ENCODE measurements around the gene WWP2.
A peak's percentile ranks its signal among the peaks of the same experiment; 100 is the strongest.

The WWP2 gene

DNA sequence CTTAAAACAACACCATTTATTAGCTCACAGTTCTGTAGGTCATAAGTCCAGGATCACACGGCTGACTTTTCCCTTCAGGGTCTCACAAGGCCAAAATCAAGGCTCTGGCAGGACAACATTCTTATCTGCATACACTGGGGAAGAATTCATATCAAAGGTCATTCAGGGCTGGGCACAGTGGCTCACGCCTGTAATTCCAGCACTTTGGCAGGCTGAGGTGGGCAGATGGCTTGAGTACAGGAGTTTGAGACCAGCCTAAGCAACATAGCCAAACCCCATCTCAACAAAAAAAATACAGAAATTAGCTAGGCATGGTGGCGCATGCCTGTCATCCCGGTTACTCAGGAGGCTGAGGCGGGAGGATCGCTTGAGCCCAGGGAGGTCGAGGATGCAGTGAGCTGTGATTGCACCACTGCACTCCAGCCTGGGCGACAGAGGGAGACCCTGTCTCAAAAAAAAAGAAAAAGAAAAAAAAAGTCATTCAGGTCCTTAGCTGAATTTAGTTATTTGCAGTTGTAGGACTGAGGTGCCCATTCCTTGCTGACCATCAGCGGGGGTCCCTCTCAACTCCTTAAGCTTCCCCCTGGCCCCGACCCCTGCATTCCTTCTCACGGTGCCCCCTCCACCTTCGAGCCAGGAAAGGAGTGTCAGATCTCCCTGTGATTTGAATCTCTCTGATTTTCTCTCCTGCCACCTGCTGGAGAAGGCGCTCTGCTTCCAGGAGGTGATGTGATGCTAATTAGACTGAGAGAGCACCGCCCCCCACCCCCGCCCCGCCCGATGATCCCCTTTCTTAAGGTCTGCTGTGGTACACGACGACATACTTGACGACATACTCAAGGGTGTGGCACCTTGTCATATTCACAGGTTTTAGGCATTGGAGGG lies 97.2 kb downstream of the WWP2 start:
- no peak for DNase-seq

DNA sequence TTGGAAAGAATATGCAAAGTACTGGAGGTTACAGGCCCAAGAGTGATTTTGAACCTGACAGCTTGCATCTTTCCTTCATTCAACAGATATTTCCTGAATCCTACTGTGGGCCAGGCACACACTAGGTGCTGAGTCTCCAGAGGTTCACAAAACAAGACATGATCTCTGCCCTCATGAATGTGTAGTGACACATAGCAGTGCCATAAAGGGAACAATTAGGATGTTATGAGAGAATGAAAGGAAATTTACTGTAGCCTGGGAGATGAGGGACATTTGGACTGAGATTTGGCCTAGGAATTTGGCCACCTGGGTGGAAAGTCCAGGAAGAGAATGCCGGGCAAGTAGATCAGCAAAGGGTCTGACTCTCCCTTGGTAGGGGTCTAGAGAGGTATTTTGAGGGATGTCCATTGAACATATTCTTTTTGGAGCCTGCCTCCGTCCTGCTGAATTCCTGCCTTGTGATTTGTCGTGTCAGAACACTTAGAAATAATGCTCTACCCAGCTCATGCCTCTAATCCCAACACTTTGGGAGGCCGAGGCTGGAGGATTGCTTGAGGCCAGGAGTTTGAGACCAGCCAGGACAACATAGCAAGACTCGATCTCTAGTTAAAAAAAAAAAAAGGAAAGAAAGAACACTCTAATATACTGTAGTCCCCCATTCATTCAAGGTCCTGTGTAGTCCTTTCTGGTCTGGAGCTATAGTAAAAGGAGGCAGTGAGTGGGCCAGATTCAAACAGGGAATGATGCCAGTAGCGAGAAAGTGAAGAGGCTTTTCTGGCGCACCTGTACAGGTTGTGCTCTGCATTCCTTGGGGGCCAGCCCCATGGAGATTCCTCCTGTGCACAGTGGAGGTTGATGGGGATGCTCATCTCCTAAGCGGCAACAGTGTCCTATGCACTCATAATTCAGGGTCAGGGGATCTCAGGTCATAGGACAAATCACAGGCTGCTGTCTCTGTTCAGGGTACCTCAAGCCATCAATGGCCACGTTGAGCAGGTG lies 98.4 kb downstream of the WWP2 start:
- no peak for DNase-seq

DNA sequence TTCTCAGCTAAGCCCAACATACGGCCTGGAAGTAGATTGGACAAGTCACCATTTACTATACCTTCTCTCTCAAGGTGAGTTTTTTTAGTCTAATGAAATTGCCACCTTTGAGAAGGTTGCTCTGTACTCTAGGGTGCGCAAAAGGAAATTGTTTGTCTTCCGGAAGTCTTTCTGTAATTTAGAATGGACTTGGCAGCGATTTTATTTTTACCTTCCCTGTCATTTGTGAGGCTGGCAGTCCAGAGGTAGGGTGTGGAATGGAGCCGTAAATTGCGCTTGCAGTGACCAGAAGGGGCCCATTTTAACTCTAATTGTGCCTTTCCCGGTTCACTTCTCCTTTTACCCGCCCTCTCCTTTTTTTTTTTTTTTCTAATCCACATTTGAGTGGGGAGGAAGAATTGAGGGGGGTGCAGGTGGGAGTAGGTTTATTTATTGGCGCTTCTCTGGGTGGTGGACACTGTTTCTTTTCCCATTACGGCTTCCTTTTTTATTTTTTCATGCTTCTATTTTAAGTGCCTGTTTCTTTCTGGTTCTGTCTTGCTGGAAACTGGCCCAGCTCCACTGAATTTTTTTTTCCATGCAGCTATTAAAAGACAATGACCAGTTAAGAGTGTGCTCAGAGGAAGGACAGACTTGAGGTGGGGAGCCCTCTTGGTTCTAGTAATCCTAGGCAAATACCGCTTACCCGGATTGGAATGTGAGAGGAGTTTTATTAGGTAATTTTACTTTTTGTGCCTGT lies 99.3 kb downstream of the WWP2 start:
- DNase-seq = no peak

DNA sequence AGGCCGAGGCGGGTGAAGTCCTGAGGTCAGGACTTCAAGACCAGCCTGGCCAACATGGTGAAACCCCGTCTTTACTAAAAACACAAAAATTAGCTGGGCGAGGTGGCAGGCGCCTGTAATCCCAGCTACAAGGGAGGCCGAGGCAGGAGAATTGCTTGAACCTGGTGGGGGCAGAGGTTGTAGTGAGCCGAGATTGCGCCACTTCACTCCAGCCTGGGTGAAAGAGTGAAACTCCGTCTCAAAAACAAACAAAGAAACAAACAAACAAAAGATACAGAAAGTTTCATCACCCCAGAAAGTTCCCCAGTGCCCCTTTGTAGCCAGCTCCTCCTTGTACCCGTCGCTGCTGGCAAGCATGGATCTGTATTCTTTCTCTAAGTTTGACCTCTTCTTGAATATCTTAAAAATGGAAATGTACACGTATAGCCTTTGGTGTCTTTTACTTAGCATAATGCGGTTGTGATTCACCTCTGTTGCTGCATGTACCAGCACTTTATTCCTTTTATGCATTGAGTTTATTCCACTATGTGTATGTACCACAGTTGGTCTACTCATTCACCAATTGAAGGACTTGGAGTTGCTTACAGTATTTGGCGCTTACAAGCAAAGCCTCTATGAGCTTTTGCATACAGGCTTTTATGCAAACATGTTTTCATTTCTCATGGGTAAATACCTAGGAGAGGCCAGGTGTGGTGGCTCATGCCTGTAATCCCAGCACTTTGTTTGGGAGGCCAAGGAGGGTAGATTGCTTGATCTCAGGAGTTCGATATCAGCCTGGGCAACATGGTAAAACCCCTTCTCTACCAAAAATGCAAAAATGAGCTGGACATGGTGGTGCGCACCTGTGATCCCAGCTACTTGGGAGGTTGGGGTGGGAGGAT lies 101.5 kb downstream of the WWP2 start:
- no peak for DNase-seq

DNA sequence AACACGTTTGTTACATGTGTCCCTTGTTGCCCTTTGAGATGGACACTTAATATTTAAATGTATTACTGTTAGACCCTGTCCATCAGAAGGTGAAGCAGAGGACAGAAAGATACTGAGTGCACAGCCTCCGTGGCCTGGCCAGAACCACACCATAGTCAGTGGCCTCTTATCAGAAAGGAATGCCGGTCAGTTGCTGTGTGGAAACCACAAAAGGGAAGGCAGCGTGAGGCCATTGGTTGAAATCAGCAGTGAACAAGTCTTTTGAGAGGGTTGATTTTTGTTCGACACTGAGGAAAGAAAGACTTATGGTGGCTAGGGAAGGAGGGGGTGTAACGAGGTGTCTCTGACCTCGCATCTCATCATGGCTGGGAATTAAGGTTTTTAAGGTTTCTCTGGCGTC lies 103.6 kb downstream of the WWP2 start:
- no peak for DNase-seq

DNA sequence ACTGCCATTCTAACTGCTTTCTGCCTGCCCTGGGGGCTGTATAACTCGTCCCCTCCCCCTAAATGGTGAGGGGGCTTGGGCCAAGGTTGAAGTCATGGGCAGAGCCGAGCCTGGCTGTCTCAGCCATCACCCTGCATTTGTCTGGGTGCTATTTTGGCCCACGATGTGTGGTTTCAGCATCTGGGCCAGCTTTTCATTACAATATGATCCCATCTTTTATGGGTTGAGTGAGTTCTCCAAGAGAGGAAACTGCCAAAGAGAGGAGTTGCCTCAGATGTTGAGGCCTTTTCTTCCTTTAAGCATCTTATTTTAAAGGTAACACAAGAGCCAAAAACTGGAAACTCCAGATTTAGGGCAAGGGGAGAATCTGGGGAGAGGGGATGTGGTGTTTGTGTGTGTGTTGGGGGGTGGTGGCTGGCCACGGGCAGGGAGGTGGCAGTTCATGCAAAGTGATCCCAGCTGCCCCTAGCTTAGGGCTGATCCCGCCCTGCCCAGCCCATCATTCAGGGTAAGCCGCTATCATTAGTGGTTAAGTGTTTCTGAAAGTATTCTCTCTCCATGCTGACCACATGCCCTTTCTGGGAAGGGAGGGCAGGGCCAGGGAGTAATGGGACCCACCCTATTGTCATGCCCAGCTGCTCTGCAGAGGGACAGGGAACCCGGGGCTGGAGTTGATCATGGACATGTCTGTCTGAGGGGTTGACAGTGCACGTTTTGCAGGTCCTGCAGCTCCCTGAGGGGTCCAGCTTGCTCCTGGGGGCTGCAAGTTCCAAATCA lies 105.8 kb downstream of the WWP2 start:
- DNase-seq = no peak

DNA sequence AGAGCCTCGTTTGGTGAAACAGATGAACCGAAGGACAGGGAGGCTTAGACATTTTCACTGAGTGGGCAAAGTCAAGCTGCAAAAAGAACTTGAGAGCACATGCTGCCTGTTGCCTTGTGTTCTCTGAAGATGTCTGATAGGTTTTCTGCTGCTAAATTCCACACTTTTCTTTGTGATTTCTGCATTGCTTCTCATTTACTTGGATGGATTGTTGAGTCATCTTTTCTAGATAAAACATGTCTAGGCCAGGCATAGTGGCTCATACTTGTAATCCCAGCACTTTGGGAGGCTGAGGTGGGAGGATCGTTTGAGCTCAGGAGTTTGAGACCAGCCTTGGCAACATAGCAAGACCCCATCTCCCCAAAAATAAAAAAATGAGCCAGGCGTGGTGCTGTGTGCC lies 108.6 kb downstream of the WWP2 start:
- DNase-seq = no peak

DNA sequence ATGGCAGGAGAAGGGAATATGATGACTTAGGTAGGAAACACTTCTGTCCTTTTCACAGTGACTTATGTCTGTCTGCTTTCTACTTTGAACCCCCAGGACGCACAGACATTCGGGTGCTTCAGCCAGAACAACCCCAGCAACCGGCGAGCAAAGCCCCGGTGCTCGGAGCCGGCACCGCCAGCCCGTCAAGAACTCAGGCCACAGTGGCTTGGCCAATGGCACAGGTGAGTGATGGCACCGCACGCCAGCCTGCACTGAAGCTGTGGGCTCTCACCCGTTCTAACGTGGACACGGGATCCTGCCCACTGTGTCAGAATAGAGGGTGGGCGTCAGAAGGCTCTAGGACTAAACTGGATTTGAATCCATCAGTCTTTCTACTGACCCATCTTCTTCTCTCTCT lies 109.6 kb downstream of the WWP2 start:
- no peak for DNase-seq

DNA sequence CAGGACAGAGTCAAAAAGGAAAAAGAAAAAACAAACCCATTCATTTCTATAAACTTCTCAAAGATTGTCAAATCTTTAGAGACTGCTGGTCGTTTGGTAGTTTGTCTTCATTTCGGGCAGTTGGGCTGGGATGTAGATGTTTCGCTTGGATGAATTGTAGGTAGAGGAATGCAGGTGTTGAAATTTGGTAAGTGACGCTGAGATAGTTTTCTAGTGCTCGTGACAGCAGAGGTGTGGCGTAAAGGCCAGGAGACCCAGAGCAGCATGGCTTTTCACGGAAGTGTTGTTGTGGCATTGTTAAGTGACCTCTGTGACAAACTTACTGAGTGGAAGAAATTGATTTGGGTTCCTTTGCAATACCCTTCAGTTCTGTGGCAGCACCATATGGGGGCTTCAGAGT lies 110.8 kb downstream of the WWP2 start:
- no peak for DNase-seq

DNA sequence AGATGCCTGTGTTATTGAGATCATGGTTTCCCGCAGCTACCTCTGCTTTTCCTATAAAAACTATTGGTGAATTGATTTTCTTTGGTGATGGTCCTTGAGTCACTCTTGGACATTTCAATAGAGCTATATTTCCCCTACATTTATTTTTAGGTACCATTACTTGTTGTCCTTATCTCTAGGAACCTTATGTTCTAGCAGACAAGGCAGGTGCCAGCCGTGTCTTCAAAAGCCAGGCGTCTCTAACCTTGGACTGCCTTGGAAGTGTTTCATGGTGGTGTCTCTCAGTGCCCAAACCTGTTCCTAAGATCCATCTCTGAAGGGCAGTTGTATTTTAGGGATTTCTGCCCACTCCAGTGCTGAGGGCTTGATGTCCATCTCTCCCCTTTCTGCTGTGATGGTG lies 111.7 kb downstream of the WWP2 start:
- no peak for DNase-seq

DNA sequence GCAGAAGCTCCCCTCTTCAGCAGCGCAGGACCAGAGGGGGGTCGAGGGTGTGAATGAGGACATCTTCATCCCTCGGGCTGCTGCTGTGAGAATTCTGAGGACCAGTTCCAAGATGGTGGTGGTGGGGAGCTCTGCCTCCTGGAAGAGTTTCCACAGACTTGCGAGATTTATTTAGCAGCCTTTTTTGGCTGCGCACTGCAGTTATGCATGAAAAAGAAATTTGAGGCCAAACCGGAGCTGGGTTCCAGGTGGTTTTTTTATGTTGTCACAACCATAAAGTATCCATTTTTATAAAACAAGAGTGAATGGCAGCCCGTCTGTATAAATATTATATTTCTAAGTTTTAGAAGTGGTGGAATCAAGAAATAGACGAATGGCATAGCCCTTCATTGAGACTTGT lies 112.1 kb downstream of the WWP2 start:
- no peak for DNase-seq

DNA sequence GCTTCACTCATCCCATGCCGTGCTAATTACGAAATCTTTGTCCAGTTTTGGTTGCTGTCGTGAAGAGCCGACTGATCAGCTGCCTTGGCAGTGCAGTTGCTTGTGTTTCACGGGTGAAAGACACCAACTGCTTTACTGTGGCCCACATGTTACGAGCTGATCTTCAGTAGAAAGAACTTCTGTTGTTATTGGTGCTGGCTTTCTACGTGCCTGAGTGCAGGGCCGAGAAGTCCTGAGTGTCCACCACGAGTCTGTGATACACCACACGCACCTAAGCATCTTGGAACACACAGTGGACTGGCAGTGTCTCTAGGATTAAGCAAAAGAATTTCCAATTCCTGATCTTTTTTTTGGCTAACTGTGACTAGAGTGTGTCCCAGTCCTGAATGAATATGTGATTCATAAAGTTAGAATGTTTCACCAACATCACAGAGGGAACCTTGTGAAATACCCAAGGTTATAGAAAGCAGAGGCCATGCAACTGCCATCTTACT lies 118.6 kb downstream of the WWP2 start:
- DNase-seq = no peak

DNA sequence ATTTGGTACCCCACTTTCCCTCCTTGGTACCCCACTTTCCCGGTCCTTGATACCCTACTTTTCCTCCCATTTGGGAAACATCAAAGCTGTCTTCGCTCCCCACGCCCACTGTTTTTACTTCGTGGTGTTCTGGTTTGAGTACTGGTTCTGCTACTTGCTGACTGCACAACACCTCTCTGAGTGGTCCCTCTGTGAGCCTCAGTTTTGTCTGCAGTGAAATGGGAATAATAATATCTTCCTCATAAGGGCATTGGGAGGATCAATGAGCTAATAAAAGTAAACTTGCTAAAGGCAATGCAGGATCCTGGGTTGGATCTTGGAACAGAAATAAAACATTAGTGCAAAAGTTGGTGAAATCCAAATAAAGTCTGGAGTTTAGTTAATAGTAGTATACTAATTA lies 119.0 kb downstream of the WWP2 start:
- DNase-seq = no peak

DNA sequence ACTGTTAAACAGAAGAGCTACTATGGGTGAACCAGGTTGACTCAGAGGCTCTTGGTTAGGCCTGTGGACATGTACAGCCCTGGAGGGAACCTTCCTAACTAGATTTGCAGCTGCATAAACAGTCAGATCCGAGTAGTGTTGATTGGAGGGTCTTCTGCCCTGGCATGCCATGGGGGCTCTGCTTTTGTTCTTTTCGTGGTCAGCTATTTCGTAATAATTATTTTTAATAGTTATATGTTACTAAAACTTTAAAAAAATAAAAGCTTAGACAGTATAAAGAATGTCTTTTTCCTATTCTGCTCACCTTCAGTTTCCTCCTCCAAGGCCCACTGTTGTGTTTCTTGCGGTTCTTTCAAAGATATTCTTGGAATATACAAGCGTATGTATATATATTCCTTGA lies 121.6 kb downstream of the WWP2 start:
- DNase-seq = no peak

DNA sequence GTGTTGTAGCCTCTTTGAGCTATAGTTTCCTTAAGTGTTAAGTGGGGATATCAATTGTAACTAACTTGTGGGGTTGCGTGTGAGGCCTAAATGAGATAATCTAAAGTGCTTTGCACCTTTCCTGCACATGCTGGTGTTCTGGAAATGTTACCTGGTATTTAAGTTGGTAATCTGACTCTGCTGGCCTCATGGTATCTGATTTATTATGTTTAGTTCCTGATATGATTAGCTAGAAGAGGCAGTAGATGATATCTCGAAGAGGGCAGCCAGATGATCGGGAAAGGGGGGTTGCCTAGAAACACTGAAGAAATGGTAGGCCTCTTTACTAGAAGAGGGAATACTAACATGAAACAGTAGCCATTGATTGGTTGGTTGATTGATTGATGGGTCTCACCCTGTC lies 123.6 kb downstream of the WWP2 start:
- DNase-seq = no peak

DNA sequence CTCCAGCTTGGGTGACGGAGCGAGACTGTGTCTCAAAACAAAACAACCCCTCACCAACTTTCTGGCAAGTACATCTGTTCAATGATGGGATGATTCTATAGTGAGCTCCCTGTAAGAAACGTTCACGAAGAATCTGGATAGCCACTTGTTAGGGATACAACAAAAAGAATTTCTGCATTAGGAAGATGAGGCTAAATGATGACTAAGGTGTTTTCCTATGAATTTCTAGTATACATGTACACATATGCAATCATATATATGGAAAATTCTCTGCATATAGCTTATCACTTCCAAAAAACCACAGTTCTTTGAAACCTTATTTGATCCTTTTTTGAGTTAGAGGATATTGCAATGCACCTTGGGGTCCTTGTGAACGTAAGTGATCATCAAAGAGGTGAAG lies 124.6 kb downstream of the WWP2 start:
- DNase-seq = no peak

DNA sequence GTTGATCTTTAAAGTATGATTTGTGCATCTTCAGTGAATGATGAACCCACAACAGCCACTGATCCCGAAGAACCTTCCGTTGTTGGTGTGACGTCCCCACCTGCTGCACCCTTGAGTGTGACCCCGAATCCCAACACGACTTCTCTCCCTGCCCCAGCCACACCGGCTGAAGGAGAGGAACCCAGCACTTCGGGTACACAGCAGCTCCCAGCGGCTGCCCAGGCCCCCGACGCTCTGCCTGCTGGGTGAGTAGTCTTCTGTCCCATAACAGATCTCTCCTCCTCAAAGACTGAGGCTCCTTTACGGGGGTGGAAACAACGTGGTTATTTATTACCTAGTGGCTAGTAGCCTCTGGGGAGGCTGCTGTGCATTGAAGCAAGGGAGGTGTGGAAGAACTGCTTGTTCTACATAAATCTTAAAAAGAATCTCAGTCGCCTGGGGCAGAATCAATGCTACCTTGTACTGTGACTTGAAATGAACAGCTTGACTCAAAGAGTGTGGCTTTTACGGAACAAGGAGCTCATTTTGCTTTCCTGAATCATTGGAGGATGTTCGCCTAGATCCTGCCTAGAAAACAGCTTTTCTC lies 126.0 kb downstream of the WWP2 start:
- DNase-seq = no peak

DNA sequence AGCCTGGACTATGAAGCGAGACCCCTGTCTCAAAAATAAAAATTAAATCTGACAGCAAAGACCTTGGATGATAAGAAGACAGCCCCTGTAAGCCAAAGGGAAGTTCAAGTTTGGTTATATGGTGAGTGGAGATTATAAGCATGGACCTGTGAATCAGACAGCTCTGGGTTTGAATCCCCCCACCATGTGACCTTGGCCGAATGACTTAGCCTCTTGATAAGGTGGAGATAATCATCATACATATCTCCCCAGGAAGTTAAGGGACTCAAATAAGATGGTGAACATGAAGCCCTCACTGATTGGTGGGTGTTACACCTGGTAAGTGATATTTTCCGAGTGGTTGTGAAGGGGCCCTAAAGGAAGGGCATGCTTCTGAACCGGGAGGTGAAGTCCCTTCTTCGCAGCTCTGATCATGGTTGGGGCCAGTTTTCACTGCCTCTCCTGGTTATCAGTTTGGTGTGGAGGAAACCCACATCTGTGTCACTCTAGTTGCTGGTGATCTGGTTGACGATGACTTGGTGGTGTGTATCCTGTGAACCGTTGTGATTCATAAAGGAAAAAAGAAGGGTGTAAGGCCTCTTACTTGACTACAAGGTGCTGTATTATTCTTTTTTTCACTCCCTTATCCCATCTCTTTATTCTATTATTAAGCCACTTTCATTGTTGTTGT lies 127.3 kb downstream of the WWP2 start:
- peak; percentile 16 for DNase-seq

DNA sequence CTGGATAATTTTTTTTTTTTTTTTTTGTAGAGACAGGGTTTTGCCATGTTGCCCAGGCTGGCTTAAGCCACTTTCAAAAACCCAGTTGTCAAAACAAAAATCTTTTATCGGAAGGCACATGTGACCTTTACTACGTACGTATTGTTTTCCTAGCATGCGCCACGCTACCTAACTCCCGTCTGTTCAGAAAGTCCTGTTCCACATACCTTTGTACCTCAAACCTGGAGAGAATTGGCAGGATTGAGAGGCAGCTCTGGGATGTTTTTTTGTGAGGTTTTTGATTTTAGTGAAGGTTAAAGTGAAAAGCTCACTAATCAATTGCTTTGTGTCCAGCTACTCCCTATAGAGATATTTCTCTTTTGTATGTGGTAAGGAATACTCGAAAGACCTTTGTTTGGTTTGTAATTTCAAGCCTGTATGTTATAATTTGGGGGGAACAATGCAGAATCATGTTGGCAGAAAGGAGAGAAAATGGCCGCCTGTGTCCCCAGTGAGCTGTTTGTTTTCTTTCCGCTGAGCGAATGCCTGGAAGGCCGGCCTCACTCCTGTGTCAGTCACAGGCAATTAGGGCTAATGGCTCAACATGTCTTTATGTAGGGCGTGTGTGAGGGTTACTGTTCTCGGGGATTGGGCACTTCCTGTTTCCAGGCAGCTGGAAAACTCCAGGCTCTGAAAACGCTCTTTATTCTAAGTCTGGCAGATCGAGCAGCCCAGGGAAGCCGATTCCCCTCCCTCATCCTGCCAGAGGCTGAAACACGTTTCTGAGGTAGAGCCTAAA lies 128.2 kb downstream of the WWP2 start:
- DNase-seq = no peak

Measured in activated CD4-positive, alpha-beta T cell treated with anti-CD3 and anti-CD28 coated beads, Interleukin-2, Interleukin-6, amounts not matched to agents 100 ng/mL and 50 ng/mL, durations not matched to agents 16 hours and 8 hours (primary cell).